Activated CD8-positive, alpha-beta memory T cell treated with anti-CD3 and anti-CD28 coated beads, Interleukin-2, amount 10 ng/mL, durations not matched to agents 7 days and 5 days (primary cell): ENCODE measurements around the gene SLC66A2. TPM values are rescaled to one million over a fixed set of nuclear protein-coding genes. Genes with fewer than 3 reads are reported as not detected.

Experiments
- ATAC-seq: fragments of 150-1000 bp; cut with Tn5 transposase; one replicate; pipeline ENCODE4 v1.10.0; 2021; ENCODE audit warnings: moderate library complexity
- CTCF ChIA-PET: fragments of 350-600 bp; sonication (Branson Sonifier 250); formaldehyde crosslinking; loops from one replicate; lab custom pipeline; 2021; ENCODE audit warnings: antibody characterized with exemption; lab: Charles Lee
- DNase-seq: peaks from one replicate; pipeline ENCODE4 v3.0.0-alpha.2; 2020
- H3K27ac Mint-ChIP-seq: one replicate; pipeline ENCODE4 v1.8.0; 2021; ENCODE audit warnings: mild to moderate bottlenecking, mixed read lengths
- H3K27me3 Mint-ChIP-seq: one replicate; pipeline ENCODE4 v1.8.0; 2021; ENCODE audit warnings: mixed read lengths
- H3K36me3 Mint-ChIP-seq: one replicate; pipeline ENCODE4 v1.8.0; 2021; ENCODE audit warnings: mild to moderate bottlenecking, mixed read lengths
- H3K4me1 Mint-ChIP-seq: one replicate; pipeline ENCODE4 v1.8.0; 2021; ENCODE audit warnings: mixed read lengths
- H3K4me3 Mint-ChIP-seq: one replicate; pipeline ENCODE4 v1.8.0; 2021; ENCODE audit warnings: mild to moderate bottlenecking, moderate library complexity, mixed read lengths
- H3K9me3 Mint-ChIP-seq: one replicate; pipeline ENCODE4 v1.8.0; 2022; ENCODE audit warnings: low read depth, mixed read lengths
- total RNA-seq, 2 experiments: library from RNA; stranded (reverse); gene quantifications; one replicate each; pipeline ENCODE4 v1.2.3, GENCODE V29; 2021

SLC66A2 gene
- total RNA-seq, 2 experiments from 2014 or later = 23.4 TPM

- CTCF ChIA-PET = interaction anchor here (0.9 kb wide), 1 partner anchor 28 kb away, joined by 3 read pairs; no protein-coding TSS in a partner anchor
- Mint-ChIP-seq H3K27ac (no peak overlapping the region), H3K27me3 (peaks cover 13% of the 10 kb centered on the region), H3K9me3 (no peaks in the 10 kb centered on the region), H3K36me3 (no peaks in the 10 kb centered on the region), H3K4me1 (peaks cover 26% of the 10 kb centered on the region), H3K4me3 (no peak overlapping the region)
- DNase-seq (no peak), ATAC-seq (no peak)
Measured at GRCh38 chr18:79953971-79954651, 2.7 kb upstream of the SLC66A2 start.

GRCh38 chr18:79952996-79953559, 1.6 kb upstream of the SLC66A2 start:
- ATAC-seq = no peak

GRCh38 chr18:79952456-79952995, 1.1 kb upstream of the SLC66A2 start:
- CTCF ChIA-PET = interaction anchor here (1.3 kb wide), 2 partner anchors 10 to 11 kb away, joined by 3 to 4 read pairs; no protein-coding TSS in a partner anchor
- no peak for DNase-seq
- Mint-ChIP-seq H3K9me3 (no peaks in the 10 kb centered on the region), H3K36me3 (peaks cover 3% of the 10 kb centered on the region), H3K4me3 (no peak overlapping the region), H3K4me1 (peaks cover 26% of the 10 kb centered on the region), H3K27ac (no peak overlapping the region), H3K27me3 (peaks cover 13% of the 10 kb centered on the region)
- no peak for ATAC-seq

More at GRCh38 chr18:79952996-79953559, 1.6 kb upstream of the SLC66A2 start:
- CTCF ChIA-PET = interaction anchor here (0.9 kb wide), 1 partner anchor 29 kb away, joined by 3 read pairs; no protein-coding TSS in a partner anchor
- no peak overlapping the region for H3K4me3 Mint-ChIP-seq
- peaks cover 26% of the 10 kb centered on the region for H3K4me1 Mint-ChIP-seq
- H3K27me3 Mint-ChIP-seq = peaks cover 13% of the 10 kb centered on the region
- no peaks in the 10 kb centered on the region for H3K9me3 Mint-ChIP-seq
- no peak for DNase-seq
- no peak overlapping the region for H3K27ac Mint-ChIP-seq
- peaks cover 3% of the 10 kb centered on the region for H3K36me3 Mint-ChIP-seq

- peak overlapping the region; percentile 66 for H3K4me3 Mint-ChIP-seq
- peaks cover 3% of the 10 kb centered on the region for H3K36me3 Mint-ChIP-seq
- H3K4me1 Mint-ChIP-seq = peaks cover 26% of the 10 kb centered on the region
- ATAC-seq (peak; percentile 21), DNase-seq (no peak)
- H3K27ac Mint-ChIP-seq = peak overlapping the region; percentile 0
- peaks cover 3% of the 10 kb centered on the region for H3K27me3 Mint-ChIP-seq
- CTCF ChIA-PET = interaction anchor here (1.0 to 1.5 kb wide), 3 partner anchors 33 to 83 kb away, joined by 3 to 5 read pairs (median 3); partner anchors contain the start of gene RBFA
- H3K9me3 Mint-ChIP-seq = no peaks in the 10 kb centered on the region
Measured at GRCh38 chr18:79950515-79951341, 725 bp downstream of the SLC66A2 start.

GRCh38 chr18:79949697-79950487, 1.6 kb downstream of the SLC66A2 start:
- Mint-ChIP-seq H3K27ac (peak overlapping the region; percentile 0), H3K9me3 (no peaks in the 10 kb centered on the region), H3K27me3 (peaks cover 1% of the 10 kb centered on the region), H3K36me3 (peaks cover 3% of the 10 kb centered on the region), H3K4me3 (peak overlapping the region; percentile 66), H3K4me1 (peaks cover 21% of the 10 kb centered on the region)
- no peak for DNase-seq
- no peak for ATAC-seq
- CTCF ChIA-PET = interaction anchor here (1.0 to 1.3 kb wide), 2 partner anchors 38 to 84 kb away, joined by 3 read pairs; partner anchors contain the start of gene RBFA

GRCh38 chr18:79948719-79949411, 2.6 kb downstream of the SLC66A2 start:
- ATAC-seq = no peak
- peaks cover 3% of the 10 kb centered on the region for H3K36me3 Mint-ChIP-seq
- H3K4me3 Mint-ChIP-seq = no peak overlapping the region
- peaks cover 26% of the 10 kb centered on the region for H3K4me1 Mint-ChIP-seq
- no peaks in the 10 kb centered on the region for H3K27me3 Mint-ChIP-seq
- no peaks in the 10 kb centered on the region for H3K9me3 Mint-ChIP-seq
- CTCF ChIA-PET = no interaction called here
- no peak for DNase-seq
- H3K27ac Mint-ChIP-seq = peak overlapping the region; percentile 1

- peaks cover 3% of the 10 kb centered on the region for H3K36me3 Mint-ChIP-seq
- no peaks in the 10 kb centered on the region for H3K27me3 Mint-ChIP-seq
- ATAC-seq (no peak), DNase-seq (no peak)
- peaks cover 28% of the 10 kb centered on the region for H3K4me1 Mint-ChIP-seq
- no peak overlapping the region for H3K4me3 Mint-ChIP-seq
- no peaks in the 10 kb centered on the region for H3K9me3 Mint-ChIP-seq
- CTCF ChIA-PET = no interaction called here
- H3K27ac Mint-ChIP-seq = no peak overlapping the region
Measured at GRCh38 chr18:79947881-79948610, 3.4 kb downstream of the SLC66A2 start.

GRCh38 chr18:79947054-79947755, 4.2 kb downstream of the SLC66A2 start:
- ATAC-seq (no peak), DNase-seq (no peak)
- H3K27ac Mint-ChIP-seq = no peak overlapping the region
- no peaks in the 10 kb centered on the region for H3K9me3 Mint-ChIP-seq
- H3K27me3 Mint-ChIP-seq = no peaks in the 10 kb centered on the region
- CTCF ChIA-PET = no interaction called here
- H3K4me1 Mint-ChIP-seq = peaks cover 29% of the 10 kb centered on the region
- H3K36me3 Mint-ChIP-seq = peaks cover 4% of the 10 kb centered on the region
- no peak overlapping the region for H3K4me3 Mint-ChIP-seq

- no peaks in the 10 kb centered on the region for H3K27me3 Mint-ChIP-seq
- H3K9me3 Mint-ChIP-seq = no peaks in the 10 kb centered on the region
- no peak overlapping the region for H3K27ac Mint-ChIP-seq
- peaks cover 6% of the 10 kb centered on the region for H3K36me3 Mint-ChIP-seq
- peaks cover 26% of the 10 kb centered on the region for H3K4me1 Mint-ChIP-seq
- H3K4me3 Mint-ChIP-seq = no peak overlapping the region
- CTCF ChIA-PET = no interaction called here
- no peak for DNase-seq
- no peak for ATAC-seq
Measured at GRCh38 chr18:79945118-79946042, 6.1 kb downstream of the SLC66A2 start.

GRCh38 chr18:79944746-79945117, 6.7 kb downstream of the SLC66A2 start:
- CTCF ChIA-PET = no interaction called here
- H3K36me3 Mint-ChIP-seq = peaks cover 13% of the 10 kb centered on the region
- H3K27me3 Mint-ChIP-seq = no peaks in the 10 kb centered on the region
- ATAC-seq (peak; percentile 25), DNase-seq (no peak)
- H3K4me3 Mint-ChIP-seq = no peak overlapping the region
- peaks cover 21% of the 10 kb centered on the region for H3K4me1 Mint-ChIP-seq
- no peak overlapping the region for H3K27ac Mint-ChIP-seq
- no peaks in the 10 kb centered on the region for H3K9me3 Mint-ChIP-seq
